Activated naive CD8-positive, alpha-beta T cell treated with anti-CD3 and anti-CD28 coated beads, Interleukin-2, amount 50 U/mL, for 16 hours (primary cell): ENCODE measurements around the gene RASGRP1.

Experiments used
- DNase-seq: peaks from one replicate; pipeline ENCODE4 v3.0.0-alpha.2; 2020; ENCODE audit warnings: low read depth, low spot score

The RASGRP1 gene

DNA sequence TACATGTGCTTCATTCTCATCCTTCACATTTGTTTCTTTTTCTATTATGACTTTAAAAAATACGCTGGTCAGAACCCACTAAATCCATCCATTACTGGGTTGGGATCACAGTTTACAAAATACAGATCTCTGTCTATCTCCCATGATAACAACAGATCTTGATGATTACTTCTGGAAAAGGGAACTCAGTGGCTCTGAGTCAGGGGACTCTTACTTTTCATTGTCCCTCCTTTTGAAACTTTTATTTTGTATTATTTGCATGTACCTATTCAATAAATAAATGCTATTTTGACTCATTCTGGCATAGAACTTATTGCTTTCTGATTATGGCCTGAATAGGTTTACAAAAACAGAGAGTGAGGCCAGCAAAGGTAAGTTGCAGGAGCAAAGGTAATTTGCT, 11.6 kb upstream of the RASGRP1 start:
- DNase-seq, result no peak

DNA sequence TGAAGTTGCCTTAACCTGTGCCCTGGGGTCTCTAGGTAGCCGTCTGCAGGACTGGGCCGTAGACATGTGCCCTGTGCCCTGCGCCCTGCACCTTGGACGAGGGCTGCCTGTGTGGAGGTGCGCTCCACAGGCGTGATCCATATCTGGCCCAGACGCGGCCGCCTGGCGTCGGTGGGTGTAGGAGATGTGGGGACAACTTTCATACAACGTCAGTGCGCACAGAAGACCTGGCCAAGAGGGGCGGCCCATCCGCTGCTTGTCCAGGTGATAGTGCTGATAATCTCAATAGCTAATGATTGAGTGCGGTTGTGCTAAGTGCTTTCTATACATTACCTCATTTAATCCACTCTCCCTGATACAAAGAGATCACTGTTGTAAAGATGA, 665 bp upstream of the RASGRP1 start:
- DNase-seq, result no peak

DNA sequence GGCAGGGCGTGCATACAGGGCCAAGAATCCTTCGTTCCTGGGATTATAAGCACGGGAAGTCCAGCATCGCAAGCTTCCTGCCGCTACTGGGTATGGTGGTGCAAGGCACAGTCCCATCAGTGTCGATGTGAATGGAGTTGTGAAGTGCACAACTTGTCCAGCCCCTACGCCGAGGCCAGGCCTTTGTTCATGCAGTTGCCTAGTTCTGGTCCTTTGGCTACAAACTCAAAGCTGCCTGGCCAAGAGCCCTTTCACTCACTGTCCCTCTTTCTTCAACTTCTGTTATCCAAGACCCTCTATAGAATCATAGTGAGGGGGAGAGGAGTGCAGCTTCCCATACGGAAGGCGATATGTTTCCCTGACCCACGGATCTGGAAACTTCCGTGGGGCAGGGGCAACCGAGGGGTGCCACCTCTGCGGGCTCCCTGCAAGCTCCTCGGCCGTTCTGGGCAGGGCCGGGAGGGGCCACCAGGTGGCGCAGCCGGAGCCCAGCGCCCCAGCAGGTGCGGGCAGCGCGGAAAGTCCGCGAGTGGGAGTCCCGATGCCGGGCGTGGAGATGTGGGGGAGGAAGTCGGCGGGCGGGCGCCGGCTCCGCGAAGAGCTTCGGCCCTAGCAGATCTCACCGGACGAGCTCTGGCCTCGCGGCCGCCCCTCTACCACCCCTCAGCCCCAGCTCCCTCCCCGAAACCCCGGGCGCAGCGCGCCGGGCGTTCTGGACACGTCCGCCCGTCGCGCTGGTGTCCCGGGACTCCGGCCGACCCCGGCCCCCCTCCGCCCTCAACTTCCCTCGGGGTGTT, 693 bp downstream of the RASGRP1 start:
- DNase-seq, result peak; percentile 77

DNA sequence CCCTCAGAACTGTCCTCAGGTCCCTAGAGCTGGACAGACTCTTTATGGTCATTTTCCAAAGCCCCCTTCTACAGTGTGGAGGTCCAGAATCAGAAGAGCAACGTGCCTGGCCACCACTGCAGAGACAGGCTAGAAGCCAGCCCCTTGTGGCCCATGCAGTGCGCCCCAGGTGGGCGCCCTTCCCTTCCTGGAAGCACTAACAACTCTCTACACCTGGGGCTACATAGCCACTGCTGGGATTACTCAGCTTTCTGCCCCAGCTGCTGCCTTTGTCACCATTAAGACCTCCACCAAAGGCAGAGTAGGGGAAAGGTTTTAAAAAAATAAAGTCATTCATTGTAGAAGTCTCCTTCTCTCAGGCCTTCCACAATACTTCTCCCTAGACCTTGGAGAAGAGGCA, 2.3 kb downstream of the RASGRP1 start:
- DNase-seq, result no peak

DNA sequence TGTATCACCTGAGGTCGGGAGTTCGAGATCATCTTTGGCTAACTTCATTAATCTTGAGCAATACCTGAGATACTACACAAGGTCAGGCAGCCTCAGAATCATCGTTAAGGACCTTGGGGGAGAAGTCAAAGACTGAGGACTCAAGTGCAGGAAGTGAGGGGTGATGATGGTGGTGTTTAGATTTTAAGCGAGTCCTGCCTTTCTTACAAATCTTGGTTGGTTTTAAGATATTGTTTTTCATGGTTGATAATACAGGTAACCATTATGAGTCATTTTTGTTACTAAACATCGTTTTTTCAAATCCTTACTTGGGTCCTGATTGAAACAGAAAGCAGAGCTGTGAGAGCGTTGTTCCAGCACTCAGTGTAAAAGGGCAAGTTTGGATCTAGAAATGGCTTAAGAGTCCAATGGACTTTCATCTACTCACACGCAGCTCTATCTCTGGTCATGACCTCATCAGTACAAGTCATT, 4.1 kb downstream of the RASGRP1 start:
- no peak for DNase-seq

DNA sequence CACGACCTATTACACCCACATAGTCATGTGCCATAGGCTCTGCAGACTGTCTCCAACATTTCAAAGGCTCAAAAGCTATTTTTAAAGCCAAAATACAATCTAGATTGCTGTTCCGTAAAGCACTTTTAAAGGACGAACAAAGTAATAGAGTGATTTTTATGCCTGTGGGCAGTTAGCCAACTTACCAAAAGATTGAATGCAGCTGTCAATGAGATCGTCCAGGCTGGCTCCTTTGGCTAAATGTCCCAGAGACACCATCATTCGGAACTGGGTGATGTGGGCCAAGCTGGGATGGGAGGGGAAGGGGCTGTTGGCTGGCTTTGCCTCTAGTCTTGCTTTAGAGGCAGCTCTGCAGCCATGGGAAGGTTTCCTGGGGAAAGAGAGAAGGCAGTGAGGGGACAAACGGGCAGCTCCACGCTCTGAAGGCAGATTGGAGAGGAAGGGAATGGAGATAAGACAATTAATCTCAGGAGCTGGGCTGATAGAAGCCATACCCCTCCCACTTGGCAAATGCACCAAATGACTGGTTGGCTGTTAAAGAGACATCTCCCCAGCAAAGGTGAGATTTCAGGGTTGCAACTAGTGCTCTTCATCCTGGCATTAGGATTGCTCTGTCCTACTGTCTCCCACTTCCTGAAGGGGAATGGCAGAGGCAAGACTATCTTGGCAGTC, 4.8 kb downstream of the RASGRP1 start:
- no peak for DNase-seq

DNA sequence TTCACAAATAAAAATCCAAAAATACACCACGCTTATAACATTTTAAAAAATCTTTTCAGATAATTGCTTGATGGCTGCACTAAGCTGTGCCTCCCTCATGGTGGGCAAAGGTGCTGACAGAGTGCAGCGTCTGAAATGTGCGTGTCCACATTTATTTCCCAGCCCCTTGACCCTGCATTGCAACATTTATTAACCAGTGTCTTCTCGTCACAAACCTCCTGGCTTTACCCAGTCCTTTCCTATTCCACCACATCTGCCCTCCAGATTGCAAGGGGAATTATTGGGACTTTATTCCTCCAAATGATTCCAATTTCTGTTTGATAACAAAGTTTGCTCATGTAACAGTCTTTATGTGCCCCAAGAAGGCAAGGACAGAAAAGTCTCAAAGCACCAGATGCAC, 5.5 kb downstream of the RASGRP1 start:
- no peak for DNase-seq

DNA sequence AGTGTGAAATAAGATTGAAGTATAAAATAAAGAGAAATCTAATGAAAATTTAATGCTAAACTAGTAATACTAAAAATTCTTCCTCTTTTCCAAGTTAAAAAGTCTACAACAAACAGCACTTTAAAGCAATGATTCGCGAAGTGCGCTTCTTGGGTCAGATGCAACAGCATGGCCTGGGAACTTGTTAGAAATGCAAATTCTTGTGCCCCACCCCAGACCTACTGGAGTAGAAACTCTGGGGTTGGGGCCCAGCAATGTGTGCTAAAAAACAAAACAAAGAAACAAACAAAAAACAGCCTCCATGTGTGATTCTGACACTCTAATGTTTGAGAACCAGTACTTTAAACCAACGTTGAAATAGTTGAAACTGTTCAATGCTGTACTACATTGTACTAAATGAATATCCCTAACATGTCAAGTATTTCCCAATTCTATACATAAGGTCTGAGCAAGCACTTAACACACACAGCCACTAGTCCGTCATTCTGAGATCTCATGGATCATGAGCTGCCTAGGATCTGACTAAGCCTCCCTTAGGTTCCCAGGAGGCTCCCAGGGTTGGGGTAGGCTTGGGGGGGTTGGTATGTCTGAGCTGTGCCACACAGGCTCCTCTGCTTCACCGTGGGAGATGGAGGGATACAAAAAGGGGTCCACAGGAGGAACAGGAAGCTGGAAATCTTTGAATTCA, 6.1 kb downstream of the RASGRP1 start:
- DNase-seq, result no peak

DNA sequence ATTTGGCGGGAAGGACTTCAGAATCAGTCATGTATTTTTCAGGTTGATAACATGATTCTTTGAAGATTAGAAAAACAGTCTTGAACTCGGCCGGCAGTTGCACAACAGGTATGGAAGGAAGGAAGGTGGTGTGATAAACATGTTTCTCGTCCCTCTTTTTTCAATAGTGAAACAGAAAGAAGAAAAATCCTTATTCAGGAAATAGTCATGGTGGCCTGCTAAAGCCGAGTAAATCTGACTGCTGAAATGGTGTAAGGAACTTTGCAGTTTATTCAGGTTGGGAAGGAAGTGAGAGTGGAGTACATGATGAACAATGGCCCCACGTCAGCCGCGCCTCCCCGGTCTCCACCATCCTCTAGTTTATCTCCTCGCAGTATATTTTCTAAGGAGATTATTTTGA, 6.7 kb downstream of the RASGRP1 start:
- no peak for DNase-seq

DNA sequence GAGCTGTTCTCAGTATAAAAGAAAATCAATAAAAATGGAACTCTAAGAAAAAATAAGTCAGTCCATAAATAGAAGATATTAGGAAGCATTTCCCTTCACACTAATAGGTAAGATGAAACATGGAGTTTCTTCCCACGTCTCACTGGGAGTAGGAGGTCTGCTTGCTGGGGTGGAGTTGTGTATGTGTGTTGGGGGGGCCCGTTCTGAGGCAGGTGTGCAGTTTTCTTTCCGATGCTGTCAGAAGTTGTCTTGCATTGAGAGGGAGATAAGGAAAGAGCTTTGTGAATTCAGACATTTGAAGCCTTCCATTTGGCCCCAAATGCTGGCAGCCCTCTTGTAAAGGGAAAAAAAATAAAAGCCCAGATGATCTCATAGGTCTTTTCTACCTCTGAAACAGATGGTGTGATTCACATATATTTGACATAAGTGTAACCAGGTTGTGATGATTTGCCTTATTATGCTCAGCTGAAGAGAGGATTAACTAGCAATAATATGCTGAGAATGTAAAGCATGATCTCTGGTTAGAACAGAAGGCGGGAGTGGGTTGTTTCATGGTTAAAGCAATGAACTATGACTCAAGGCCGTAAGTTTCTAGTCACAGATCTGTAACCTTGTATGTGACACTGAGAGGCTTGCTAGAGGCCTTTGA, 8.8 kb downstream of the RASGRP1 start:
- no peak for DNase-seq

DNA sequence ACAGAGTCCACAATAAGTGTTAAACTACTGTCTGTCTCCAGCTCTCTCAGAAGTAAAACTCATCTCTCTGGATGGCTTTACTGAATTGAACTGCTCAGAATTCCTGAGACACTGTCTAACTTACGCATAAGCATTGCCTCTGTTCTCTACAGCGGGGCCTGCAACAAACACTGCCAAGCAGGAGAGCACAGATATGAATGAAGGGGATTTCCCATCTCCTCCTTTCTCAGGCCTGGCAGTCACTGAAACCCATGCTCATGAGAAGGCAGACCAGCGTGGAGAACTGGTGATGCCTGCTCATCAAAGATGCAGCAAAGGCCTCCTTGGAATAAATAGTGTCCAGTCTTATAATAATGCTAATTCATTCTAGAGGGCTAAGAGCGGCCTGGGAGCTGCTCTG, 10.3 kb downstream of the RASGRP1 start:
- no peak for DNase-seq

DNA sequence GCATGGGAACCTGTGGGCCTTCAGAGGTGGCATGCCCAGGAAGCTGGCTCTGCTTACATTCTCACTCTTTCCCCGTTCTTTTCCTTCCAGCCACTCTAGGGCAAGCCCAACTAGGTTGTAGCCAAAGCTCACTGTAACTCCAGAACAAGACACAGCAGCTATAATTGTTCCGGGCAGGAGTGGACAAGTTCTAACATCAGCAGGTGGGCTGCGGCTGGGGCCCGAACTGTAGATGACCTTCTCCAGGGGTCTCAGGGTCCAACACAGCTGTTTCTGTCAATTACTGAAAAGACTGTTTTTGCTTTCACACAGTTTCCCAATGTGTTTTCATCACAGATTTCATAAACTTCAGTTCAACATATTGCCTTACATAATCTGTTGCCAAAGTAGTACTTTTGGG, 11.5 kb downstream of the RASGRP1 start:
- DNase-seq, result no peak

DNA sequence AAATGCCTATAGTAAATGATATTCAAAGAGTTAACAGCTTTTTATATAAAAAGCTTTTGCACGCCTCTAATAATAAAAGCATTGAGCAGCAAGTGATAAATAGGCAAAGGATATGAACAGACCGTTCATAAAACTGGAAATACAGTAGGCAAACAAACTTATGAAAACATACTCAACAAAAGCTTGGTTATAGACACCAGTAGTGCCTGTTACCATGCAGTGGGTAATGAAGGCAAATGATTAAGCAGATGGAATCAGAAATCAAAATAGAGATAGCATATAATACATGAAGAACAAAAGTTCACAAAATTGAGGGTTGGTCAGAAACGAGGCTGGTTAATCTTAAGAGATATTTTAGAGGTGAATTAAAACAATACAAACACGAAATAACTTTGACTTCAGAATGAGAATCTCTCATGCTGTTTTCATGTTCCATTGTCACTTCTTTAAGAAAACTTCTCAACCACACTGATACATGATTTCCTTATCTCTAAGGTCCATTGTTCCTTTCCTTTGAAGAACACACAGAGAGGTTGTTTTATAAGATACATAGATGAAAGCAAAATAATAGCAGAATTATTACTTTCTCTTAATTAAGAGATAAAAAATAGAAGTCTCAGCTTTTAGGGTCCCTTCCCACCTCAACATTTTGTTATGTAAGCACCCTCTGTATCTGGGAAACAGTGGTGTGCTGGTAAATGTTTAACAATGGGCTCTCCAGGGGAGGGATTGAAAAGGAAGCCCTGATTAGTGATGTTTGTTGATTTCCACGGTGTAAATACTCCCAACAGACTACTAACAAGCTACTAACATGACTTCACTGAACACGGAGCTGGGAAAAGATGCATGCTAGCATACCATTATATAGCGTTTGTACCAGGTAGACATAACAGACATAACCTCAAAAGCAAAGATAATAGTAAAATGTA, 12.6 kb downstream of the RASGRP1 start:
- DNase-seq, result no peak

DNA sequence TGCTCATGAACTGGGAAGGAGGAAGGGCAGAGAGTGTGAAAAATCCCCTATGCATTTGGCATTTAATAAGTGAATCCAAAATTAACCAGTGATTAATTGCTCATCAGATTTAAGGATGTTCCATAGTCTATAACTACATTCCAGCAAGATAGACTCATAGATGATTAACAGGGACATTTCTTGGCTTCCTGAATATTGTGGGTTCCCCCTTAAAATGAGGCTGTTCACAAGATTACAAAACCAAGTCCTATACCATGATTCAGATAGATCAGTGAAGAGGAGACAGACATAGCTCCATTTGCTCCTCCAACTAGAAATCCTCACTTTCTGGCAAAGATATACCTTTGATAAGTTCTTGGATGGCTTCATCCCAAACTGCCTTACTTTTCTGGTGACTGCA, 15.4 kb downstream of the RASGRP1 start:
- DNase-seq, result no peak

DNA sequence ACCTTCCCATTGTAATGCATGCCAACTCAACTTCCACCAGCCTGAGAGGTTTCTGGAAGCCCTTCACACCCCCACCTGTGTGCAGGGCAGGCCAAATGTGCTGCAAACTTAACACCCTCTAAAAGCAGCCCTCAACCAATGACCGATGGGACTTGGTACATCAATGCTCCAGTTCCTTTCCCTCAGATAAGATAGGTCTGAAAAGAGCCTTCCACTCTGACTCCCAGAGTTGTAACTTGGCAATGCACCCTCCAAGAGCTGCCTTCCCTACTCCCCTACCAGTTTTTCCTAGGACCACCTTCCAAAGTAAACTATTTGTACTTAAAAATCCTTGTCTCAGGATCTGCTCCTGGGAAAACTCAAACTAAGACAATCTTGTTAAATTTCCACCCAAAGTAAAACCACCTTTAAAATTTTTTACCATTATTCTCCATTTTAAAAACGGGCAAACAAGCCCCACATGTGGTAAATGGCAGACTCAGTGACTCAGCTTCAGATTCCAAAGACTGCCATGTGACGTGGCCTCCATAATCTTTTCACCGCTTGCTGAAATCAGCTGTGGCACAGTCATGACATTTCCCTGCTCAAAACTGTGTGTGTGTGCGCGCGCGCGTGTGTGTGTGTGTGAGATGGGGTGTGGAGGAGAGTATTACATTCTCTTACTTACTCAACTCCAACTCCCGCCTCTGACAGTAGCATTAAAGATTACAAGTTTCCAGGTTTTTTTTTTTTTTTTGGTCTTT, 17.2 kb downstream of the RASGRP1 start:
- no peak for DNase-seq

DNA sequence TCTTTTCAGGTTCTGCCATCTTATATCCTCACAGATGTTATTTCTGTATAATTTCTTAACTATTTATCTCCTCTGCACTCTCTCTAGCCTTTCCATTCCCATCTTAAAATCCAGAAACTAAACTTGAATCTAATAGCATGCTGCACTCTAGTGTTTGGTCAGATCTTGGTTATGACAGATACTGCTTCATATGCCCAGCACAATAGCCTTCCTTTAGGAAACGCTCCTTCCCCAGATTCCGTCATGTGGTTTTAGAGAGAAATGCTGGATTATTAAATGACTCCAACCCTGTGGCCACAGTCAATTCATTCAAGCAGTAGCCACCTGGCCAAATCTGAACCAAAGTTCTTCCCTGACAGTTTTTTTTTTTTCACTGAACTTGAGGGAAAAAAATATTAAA, 19.4 kb downstream of the RASGRP1 start:
- DNase-seq, result no peak

DNA sequence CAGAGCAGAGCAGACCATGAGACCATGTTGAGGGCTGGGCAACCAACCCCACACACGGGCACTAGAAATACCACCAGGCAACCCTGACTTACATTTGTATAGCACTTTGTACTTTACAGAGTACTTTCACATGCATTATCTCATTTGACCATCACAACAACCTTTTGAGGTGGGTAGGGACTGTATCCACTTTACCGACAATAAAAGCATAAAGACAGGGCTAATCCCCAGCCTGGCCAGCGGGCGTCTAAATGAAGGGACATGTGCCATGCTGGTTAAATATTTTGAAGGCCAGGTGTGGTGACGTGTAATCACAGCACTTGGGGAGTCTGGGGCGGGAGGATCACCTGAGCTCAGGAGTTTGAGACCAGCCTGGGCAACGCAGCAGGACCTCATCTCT, 23.6 kb downstream of the RASGRP1 start:
- DNase-seq, result no peak

DNA sequence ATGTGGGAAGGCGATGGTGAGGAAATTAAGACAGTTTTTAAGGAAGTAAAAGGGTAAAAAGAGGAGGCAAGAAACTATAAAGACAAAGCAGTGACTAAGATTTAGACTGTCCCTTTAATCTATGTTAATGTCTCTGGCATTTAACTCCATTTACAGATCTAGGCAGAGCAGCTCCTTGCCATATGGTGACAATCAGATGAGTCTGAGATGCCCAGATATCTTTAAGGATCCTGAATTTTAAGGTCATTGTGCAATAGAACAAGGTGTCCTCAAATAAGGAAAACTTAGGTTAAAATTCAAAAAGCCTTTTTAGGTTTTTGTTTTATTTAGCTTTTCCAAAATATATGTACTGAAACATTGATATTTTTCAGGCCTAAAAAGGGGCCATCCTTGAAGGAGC, 24.1 kb downstream of the RASGRP1 start:
- DNase-seq, result no peak

DNA sequence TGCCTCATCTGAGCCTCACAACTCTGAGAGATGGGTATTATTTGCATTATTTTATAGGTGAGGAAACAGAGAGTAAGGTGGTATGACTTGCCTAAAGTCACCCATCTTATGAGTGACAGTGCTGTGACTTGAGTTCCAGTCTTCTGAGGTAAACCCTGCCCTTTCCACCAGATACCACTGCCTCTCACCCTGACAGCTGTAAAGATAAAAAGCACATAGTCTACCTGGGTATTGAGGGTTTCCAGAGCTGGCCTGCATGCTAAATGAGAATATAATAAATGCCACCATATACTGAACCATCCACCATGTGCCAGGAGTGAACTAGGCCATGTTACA, 25.6 kb downstream of the RASGRP1 start:
- no peak for DNase-seq

DNA sequence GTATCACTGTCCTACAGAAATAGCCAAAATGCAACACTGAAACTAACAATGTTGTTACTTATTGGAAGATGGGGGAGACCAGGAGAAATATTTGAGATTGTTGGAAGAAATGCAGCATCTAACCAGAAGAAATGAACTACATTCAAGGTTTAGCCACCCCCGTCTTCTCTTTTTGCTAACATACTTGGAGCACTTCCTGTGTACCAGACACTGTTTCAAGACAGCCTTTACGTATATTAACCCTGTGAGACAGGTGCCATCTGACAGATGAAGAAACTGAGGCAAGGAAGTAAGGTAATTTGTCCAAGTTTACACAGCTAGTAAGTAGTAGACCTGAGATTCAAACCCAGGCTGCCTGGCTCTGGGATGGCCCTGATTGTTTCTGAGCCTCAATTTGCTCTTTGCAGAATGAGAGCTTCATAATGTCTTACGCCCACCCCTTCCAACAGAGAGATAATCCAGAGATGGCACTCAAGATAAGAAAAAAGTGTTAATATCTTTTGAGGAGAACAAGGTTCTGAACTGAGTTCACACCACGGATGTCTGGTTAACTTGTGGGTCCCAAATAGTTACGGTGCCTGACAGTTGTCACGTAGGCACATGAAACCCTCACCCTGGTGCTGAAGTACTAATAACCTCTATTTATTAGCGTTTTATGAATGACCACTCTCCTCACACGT, 26.1 kb downstream of the RASGRP1 start:
- DNase-seq, result no peak
